GM20000 (cell line): ENCODE results near the gene UQCRC1.
"Not testable (repeated sequence)": the region's sequence is repeated elsewhere in the genome, so short reads cannot be mapped to it uniquely, and the experiment has no call there.

Source experiments
- DNase-seq: peaks from one replicate; pipeline ENCODE4 v3.0.0; 2012; ENCODE audit warnings: low spot score
- CTCF ChIP-seq: IDR thresholded peaks from 2 replicates; pipeline ENCODE4 v1.5.1; 2012; ENCODE audit warnings: mild to moderate bottlenecking, control low read depth; ENCODE audit errors: extremely low read depth, missing control alignments

The UQCRC1 gene

GRCh38 chr3:48552111-48552951 is 57.1 kb downstream of the UQCRC1 start:
- TF ChIP-seq CTCF, result no peak
- DNase-seq, result no peak

DNA sequence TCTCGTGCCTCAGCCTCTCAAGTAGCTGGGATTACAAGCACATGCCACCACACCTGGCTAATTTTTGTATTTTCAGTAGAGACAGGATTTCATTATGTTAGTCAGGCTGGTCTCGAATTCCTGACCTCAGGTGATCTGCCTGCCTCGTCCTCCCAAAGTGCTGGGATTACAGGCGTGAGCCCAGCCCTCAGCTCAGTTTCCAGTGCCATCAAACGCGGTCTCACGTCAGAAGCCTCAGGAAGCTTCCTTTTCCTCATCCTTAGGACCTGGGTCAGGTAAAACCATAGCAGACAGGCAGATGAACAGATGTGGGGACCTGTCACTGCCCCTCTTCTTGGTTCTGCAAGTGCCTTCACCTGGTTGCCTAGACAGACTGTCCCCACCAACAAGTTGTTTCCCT is 57.8 kb downstream of the UQCRC1 start:
- DNase-seq, result not testable (repeated sequence)
